Ishikawa (cell line): ENCODE measurements around the gene NPR2.

Experiments
- CEBPB ChIP-seq: IDR thresholded peaks from 2 replicates; pipeline ENCODE4 v1.6.1; 2012
- CREB1 ChIP-seq: IDR thresholded peaks from 2 replicates; pipeline ENCODE4 v1.6.1; 2012; ENCODE audit warnings: low read depth
- EGR1 ChIP-seq: IDR thresholded peaks from 2 replicates; pipeline ENCODE4 v1.6.1; 2012
- EP300 ChIP-seq: IDR thresholded peaks from 2 replicates; pipeline ENCODE4 v1.6.1; 2012; ENCODE audit warnings: borderline replicate concordance
- FOXM1 ChIP-seq: IDR thresholded peaks from 2 replicates; pipeline ENCODE4 v1.6.1; 2012; ENCODE audit warnings: low read depth, borderline replicate concordance
- MAX ChIP-seq: IDR thresholded peaks from 2 replicates; pipeline ENCODE4 v1.6.1; 2012
- NFIC ChIP-seq: IDR thresholded peaks from 2 replicates; pipeline ENCODE4 v1.6.1; 2012
- RAD21 ChIP-seq: IDR thresholded peaks from 2 replicates; pipeline ENCODE4 v1.6.1; 2012; ENCODE audit warnings: low read depth
- TAF1 ChIP-seq: IDR thresholded peaks from 2 replicates; pipeline ENCODE4 v1.6.1; 2012; ENCODE audit warnings: low read depth, mild to moderate bottlenecking
- TCF12 ChIP-seq: IDR thresholded peaks from 2 replicates; pipeline ENCODE4 v1.6.1; 2012; ENCODE audit warnings: low read depth
- TEAD4 ChIP-seq: IDR thresholded peaks from 2 replicates; pipeline ENCODE4 v1.6.1; 2012
- YY1 ChIP-seq: IDR thresholded peaks from 2 replicates; pipeline ENCODE4 v1.6.1; 2012; ENCODE audit warnings: low read depth
- ZBTB7A ChIP-seq: IDR thresholded peaks from 2 replicates; pipeline ENCODE4 v1.6.1; 2012; ENCODE audit warnings: low read depth
- TF ChIP-seq, protein P1 (sequence below): IDR thresholded peaks from 2 replicates; pipeline ENCODE4 v1.6.1; 2012
- TF ChIP-seq, protein P2 (sequence below): IDR thresholded peaks from 2 replicates; pipeline ENCODE4 v1.6.1; 2012; ENCODE audit warnings: low read depth, mild to moderate bottlenecking

The NPR2 gene

GRCh38 chr9:35798658-35799374 is 7.4 kb downstream of the NPR2 start:
- TF ChIP-seq TAF1: no peak
- no peak for TF ChIP-seq CREB1
- TF ChIP-seq MAX: no peak
- no peak for TF ChIP-seq YY1
- TF ChIP-seq ZBTB7A: no peak

DNA sequence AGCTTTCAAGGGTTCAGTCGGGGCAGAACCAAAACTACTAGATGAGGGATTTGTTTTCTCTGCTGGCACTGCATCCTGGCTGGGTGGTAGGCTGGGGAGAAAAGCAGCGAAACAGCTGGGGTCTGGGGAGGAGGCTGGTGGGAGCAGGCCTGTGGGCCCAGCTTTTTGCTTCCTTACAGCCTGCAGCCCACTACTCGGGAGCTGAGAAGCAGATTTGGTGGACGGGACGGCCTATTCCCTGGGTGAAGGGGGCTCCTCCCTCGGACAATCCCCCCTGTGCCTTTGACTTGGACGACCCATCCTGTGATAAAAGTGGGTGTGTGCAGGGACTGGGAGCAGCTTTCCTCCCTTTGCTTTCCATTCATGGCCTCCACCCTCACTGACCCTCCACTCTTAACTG is 9.1 kb downstream of the NPR2 start:
- TF ChIP-seq, protein P1, sequence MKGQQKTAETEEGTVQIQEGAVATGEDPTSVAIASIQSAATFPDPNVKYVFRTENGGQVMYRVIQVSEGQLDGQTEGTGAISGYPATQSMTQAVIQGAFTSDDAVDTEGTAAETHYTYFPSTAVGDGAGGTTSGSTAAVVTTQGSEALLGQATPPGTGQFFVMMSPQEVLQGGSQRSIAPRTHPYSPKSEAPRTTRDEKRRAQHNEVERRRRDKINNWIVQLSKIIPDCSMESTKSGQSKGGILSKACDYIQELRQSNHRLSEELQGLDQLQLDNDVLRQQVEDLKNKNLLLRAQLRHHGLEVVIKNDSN: no peak
- TF ChIP-seq, protein P2, sequence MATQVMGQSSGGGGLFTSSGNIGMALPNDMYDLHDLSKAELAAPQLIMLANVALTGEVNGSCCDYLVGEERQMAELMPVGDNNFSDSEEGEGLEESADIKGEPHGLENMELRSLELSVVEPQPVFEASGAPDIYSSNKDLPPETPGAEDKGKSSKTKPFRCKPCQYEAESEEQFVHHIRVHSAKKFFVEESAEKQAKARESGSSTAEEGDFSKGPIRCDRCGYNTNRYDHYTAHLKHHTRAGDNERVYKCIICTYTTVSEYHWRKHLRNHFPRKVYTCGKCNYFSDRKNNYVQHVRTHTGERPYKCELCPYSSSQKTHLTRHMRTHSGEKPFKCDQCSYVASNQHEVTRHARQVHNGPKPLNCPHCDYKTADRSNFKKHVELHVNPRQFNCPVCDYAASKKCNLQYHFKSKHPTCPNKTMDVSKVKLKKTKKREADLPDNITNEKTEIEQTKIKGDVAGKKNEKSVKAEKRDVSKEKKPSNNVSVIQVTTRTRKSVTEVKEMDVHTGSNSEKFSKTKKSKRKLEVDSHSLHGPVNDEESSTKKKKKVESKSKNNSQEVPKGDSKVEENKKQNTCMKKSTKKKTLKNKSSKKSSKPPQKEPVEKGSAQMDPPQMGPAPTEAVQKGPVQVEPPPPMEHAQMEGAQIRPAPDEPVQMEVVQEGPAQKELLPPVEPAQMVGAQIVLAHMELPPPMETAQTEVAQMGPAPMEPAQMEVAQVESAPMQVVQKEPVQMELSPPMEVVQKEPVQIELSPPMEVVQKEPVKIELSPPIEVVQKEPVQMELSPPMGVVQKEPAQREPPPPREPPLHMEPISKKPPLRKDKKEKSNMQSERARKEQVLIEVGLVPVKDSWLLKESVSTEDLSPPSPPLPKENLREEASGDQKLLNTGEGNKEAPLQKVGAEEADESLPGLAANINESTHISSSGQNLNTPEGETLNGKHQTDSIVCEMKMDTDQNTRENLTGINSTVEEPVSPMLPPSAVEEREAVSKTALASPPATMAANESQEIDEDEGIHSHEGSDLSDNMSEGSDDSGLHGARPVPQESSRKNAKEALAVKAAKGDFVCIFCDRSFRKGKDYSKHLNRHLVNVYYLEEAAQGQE: no peak
- TF ChIP-seq EP300 (no peak), NFIC (no peak), RAD21 (no peak), TAF1 (no peak), MAX (no peak), FOXM1 (no peak), TCF12 (no peak), YY1 (no peak), EGR1 (no peak), ZBTB7A (no peak), TEAD4 (no peak), CREB1 (no peak), CEBPB (no peak)

GRCh38 chr9:35801328-35802128 is 10.1 kb downstream of the NPR2 start:
- no peak for TF ChIP-seq FOXM1
- TF ChIP-seq, protein P1: no peak
- no peak for TF ChIP-seq TEAD4
- no peak for TF ChIP-seq RAD21
- no peak for TF ChIP-seq CREB1
- no peak for TF ChIP-seq TAF1
- no peak for TF ChIP-seq CEBPB
- TF ChIP-seq ZBTB7A: no peak
- TF ChIP-seq EGR1: no peak
- TF ChIP-seq, protein P2: no peak
- TF ChIP-seq NFIC: no peak
- TF ChIP-seq YY1: no peak
- TF ChIP-seq MAX: no peak

DNA sequence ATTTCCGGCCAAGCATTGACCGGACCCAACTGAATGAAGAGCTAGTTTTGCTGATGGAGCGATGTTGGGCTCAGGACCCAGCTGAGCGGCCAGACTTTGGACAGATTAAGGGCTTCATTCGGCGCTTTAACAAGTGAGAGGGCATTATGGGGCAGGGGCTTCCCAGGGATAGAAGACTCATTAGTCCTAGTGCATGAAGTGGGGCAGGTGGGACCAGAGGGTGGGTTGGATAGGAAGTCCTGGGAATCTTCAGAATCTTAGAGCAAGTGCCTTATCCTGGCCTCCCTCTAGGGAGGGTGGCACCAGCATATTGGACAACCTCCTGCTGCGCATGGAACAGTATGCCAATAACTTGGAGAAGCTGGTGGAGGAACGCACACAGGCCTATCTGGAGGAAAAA is 14.7 kb downstream of the NPR2 start:
- TF ChIP-seq TCF12 (no peak), RAD21 (no peak), EGR1 (no peak), EP300 (no peak), FOXM1 (no peak), YY1 (no peak), MAX (no peak)
- TF ChIP-seq, protein P1: no peak
- TF ChIP-seq, protein P2: no peak
